ENCODE data around the gene TAF1L.

TAF1L gene

GRCh38 chr9:32579706-32580331 is 55.6 kb downstream of the TAF1L start:
- H3K4me3 ChIP-seq (ENCODE audit: low read length): no peak overlapping the region
- no peak for TF ChIP-seq ZNF274 (IDR thresholded peaks at IDR 0.05; ENCODE audit: low read depth, low read length)
